ENCODE measurements around the gene DDN. TPM values are rescaled to one million over a fixed set of nuclear protein-coding genes. Genes with fewer than 3 reads are reported as not detected.
A peak's percentile ranks its signal among the peaks of the same experiment; 100 is the strongest.

Gene DDN
- total and polyA plus RNA-seq, 10 of the 15 experiments (the other 5 are each of a cell fraction or from before 2014, with no cell fraction given), result 0.10 to 13.4 (median 3.7) TPM

GRCh38 chr12:49031573-49032161 is 32.5 kb upstream of the DDN start:
- WGBS (ENCODE audit: insufficient coverage, insufficient replicate concordance, low lambda C conversion rate, missing lambda C conversion rate), result 88% methylated on average over 8 of the region's 8 CpGs
- H3K27me3 ChIP-seq (replicated peaks in 1 of 2; ENCODE audit: control insufficient read depth in 2 of 2, insufficient read depth in 2 of 2, low read length in 1 of 2), result no peaks in the 10 kb centered on the region
- no peaks in the 10 kb centered on the region for H4K20me1 ChIP-seq (ENCODE audit: control insufficient read depth, insufficient read depth)
- TF ChIP-seq NFXL1 (IDR thresholded peaks at IDR 0.05; ENCODE audit: borderline replicate concordance) (no peak), POLR2A (IDR thresholded peaks at IDR 0.05; ENCODE audit: low read depth, low read length) (0 out of 2 replicates have a peak, but pooled peaks have one; percentile 1)
- H2AFZ ChIP-seq (ENCODE audit: control insufficient read depth, low read depth, low read length), result no peak overlapping the region
- no peaks in the 10 kb centered on the region for H3K9me3 ChIP-seq (replicated peaks; ENCODE audit: control insufficient read depth, insufficient read depth, low read length)
- RAD21 ChIA-PET (ENCODE audit: unreplicated experiment), result no interaction called here
- FAIRE-seq (no peak), ATAC-seq (peak; percentile 19), DNase-seq (ENCODE audit: low read depth, low spot score) (no peak)
- H3K27ac ChIP-seq (ENCODE audit: control insufficient read depth, insufficient read depth), result no peak overlapping the region
- H3K36me3 ChIP-seq (ENCODE audit: control insufficient read depth in 2 of 2, insufficient read depth in 2 of 2, low read length in 1 of 2), result peaks cover 22 to 36% of the 10 kb centered on the region in 2 experiments
- POLR2A ChIA-PET, result no interaction called here
- no TSS peak for BruUV-seq (replicated peaks)
- in situ Hi-C loops (cut with MboI) (no loop called here), intact Hi-C loops (cut with micrococcal nuclease; ENCODE audit: unreplicated experiment) (no loop called here)
- H3K4me2 ChIP-seq (ENCODE audit: control insufficient read depth, insufficient read depth), result no peak overlapping the region
- H3K4me3 ChIP-seq, result no peak overlapping the region
- CTCF ChIA-PET, result interaction anchor here (0.9 to 1.0 kb wide), 2 partner anchors 12 to 32 kb away, joined by 3 read pairs; no protein-coding TSS in a partner anchor
- SMC1A ChIA-PET (ENCODE audit: uncharacterized antibody, unreplicated experiment), result interaction anchor here (0.7 kb wide), 1 partner anchor 12 kb away, joined by 3 read pairs; no protein-coding TSS in a partner anchor
- no peaks in the 10 kb centered on the region for H3K79me2 ChIP-seq (ENCODE audit: control insufficient read depth, insufficient read depth, low read length)
- no peaks in the 10 kb centered on the region for H3K4me1 ChIP-seq (ENCODE audit: control insufficient read depth, insufficient read depth, low read length)
- H3K9ac ChIP-seq (ENCODE audit: control insufficient read depth, insufficient read depth, low read length), result no peak overlapping the region

- POLR2A ChIA-PET, result no interaction called here
- ATAC-seq, result no peak; the same call in 2 of the 3 replicates
- in situ Hi-C loops (cut with MboI) (no loop called here), intact Hi-C loops (cut with micrococcal nuclease; ENCODE audit: unreplicated experiment) (no loop called here)
- H3K4me3 ChIP-seq, result no peak overlapping the region
- SMC1A ChIA-PET (ENCODE audit: uncharacterized antibody, unreplicated experiment), result no interaction called here
- H2AFZ ChIP-seq (ENCODE audit: control insufficient read depth, low read depth, low read length), result no peak overlapping the region
- no peak for DNase-seq (ENCODE audit: low read depth, low spot score)
- no peaks in the 10 kb centered on the region for H4K20me1 ChIP-seq (ENCODE audit: control insufficient read depth, insufficient read depth)
- no peak overlapping the region for H3K9ac ChIP-seq (ENCODE audit: control insufficient read depth, insufficient read depth, low read length)
- H3K79me2 ChIP-seq (ENCODE audit: control insufficient read depth, insufficient read depth, low read length), result no peaks in the 10 kb centered on the region
- H3K4me2 ChIP-seq (ENCODE audit: control insufficient read depth, insufficient read depth), result no peak overlapping the region
- CTCF ChIA-PET, result interaction anchor here (0.9 to 1.8 kb wide), 3 partner anchors 13 to 33 kb away, joined by 3 to 13 read pairs (median 3); no protein-coding TSS in a partner anchor
- peaks cover 23 to 41% of the 10 kb centered on the region in 2 experiments for H3K36me3 ChIP-seq (ENCODE audit: control insufficient read depth in 2 of 2, insufficient read depth in 2 of 2, low read length in 1 of 2)
- TSS peak; percentile 5 for BruUV-seq (replicated peaks)
- WGBS (ENCODE audit: insufficient coverage, insufficient replicate concordance, low lambda C conversion rate, missing lambda C conversion rate), result 94% methylated on average over 16 of the region's 19 CpGs
- H3K4me1 ChIP-seq (ENCODE audit: control insufficient read depth, insufficient read depth, low read length), result no peaks in the 10 kb centered on the region
- TF ChIP-seq POLR2A (IDR thresholded peaks at IDR 0.05; ENCODE audit: low read depth, low read length) (peak; percentile 57; the same call in 1 of the 2 replicates), CHD1 (IDR thresholded peaks at IDR 0.05; ENCODE audit: low read depth, low read length) (no peak)
- no peak overlapping the region for H3K27ac ChIP-seq (ENCODE audit: control insufficient read depth, insufficient read depth)
- no peaks in the 10 kb centered on the region for H3K9me3 ChIP-seq (replicated peaks; ENCODE audit: control insufficient read depth, insufficient read depth, low read length)
- no peaks in the 10 kb centered on the region for H3K27me3 ChIP-seq (replicated peaks in 1 of 2; ENCODE audit: control insufficient read depth in 2 of 2, insufficient read depth in 2 of 2, low read length in 1 of 2)
- RAD21 ChIA-PET (ENCODE audit: unreplicated experiment), result interaction anchor here (1.5 kb wide), 1 partner anchor 12 kb away, joined by 3 read pairs; no protein-coding TSS in a partner anchor
- FAIRE-seq, result no peak
Observed at GRCh38 chr12:49030714-49031572, 31.8 kb upstream of the DDN start.

All from GM12878 (cell line).